HEK293 (cell line): ENCODE data around the gene ERI3.

ENCODE experiments used
- EGR2 ChIP-seq: fragments of 450-650 bp; formaldehyde crosslinking; IDR thresholded peaks from 2 replicates; pipeline ENCODE4 v1.5.1; 2016; ENCODE audit warnings: low read depth, missing biosample characterization, missing genetic modification characterization
- GFI1B ChIP-seq: fragments of 450-650 bp; formaldehyde crosslinking; IDR thresholded peaks from 2 replicates; pipeline ENCODE4 v1.5.1; 2016; ENCODE audit warnings: missing biosample characterization, missing genetic modification characterization
- GLI2 ChIP-seq: fragments of 450-650 bp; formaldehyde crosslinking; IDR thresholded peaks from 2 replicates; pipeline ENCODE4; 2017; ENCODE audit warnings: missing biosample characterization, missing genetic modification characterization, low read depth, borderline replicate concordance
- GLIS1 ChIP-seq: fragments of 450-650 bp; formaldehyde crosslinking; IDR thresholded peaks from 2 replicates; pipeline ENCODE4 v1.5.1; 2016; ENCODE audit warnings: missing biosample characterization, missing genetic modification characterization
- KLF10 ChIP-seq: fragments of 450-650 bp; IDR thresholded peaks from 2 replicates; pipeline ENCODE4 v1.5.1; 2018; ENCODE audit warnings: missing biosample characterization, mild to moderate bottlenecking, missing genetic modification characterization
- KLF7 ChIP-seq: fragments of 450-650 bp; formaldehyde crosslinking; IDR thresholded peaks from 2 replicates; pipeline ENCODE4 v1.5.1; 2016; ENCODE audit warnings: missing biosample characterization, missing genetic modification characterization, borderline replicate concordance
- OVOL3 ChIP-seq: fragments of 450-650 bp; formaldehyde crosslinking; IDR thresholded peaks from 2 replicates; pipeline ENCODE4 v1.5.1; 2016; ENCODE audit warnings: missing biosample characterization, missing genetic modification characterization
- PRDM1 ChIP-seq: fragments of 450-650 bp; formaldehyde crosslinking; IDR thresholded peaks from 2 replicates; pipeline ENCODE4; 2016; ENCODE audit warnings: missing biosample characterization, missing genetic modification characterization
- YY2 ChIP-seq: fragments of 450-650 bp; formaldehyde crosslinking; IDR thresholded peaks from 2 replicates; pipeline ENCODE4 v1.5.1; 2016; ENCODE audit warnings: missing biosample characterization, missing genetic modification characterization
- ZBTB1 ChIP-seq: fragments of 450-650 bp; formaldehyde crosslinking; IDR thresholded peaks from 2 replicates; pipeline ENCODE4 v1.5.1; 2016; ENCODE audit warnings: missing biosample characterization, missing genetic modification characterization
- ZEB2 ChIP-seq: fragments of 450-650 bp; formaldehyde crosslinking; IDR thresholded peaks from 2 replicates; pipeline ENCODE4 v1.5.1; 2016; ENCODE audit warnings: missing biosample characterization, missing genetic modification characterization
- ZNF132 ChIP-seq: fragments of 450-650 bp; formaldehyde crosslinking; IDR thresholded peaks from 2 replicates; pipeline ENCODE4 v1.5.1; 2017; ENCODE audit warnings: missing biosample characterization, missing genetic modification characterization, borderline replicate concordance
- ZNF138 ChIP-seq: fragments of 450-650 bp; formaldehyde crosslinking; IDR thresholded peaks from 2 replicates; pipeline ENCODE4 v1.5.1; 2016; ENCODE audit warnings: missing biosample characterization, missing genetic modification characterization, borderline replicate concordance
- ZNF146 ChIP-seq: fragments of 450-650 bp; formaldehyde crosslinking; IDR thresholded peaks from 2 replicates; pipeline ENCODE4 v1.5.1; 2016; ENCODE audit warnings: missing biosample characterization, missing genetic modification characterization
- ZNF214 ChIP-seq: fragments of 450-650 bp; formaldehyde crosslinking; IDR thresholded peaks from 2 replicates; pipeline ENCODE4 v1.5.1; 2017; ENCODE audit warnings: missing biosample characterization, mild to moderate bottlenecking, missing genetic modification characterization, borderline replicate concordance
- ZNF311 ChIP-seq: fragments of 450-650 bp; formaldehyde crosslinking; IDR thresholded peaks from 2 replicates; pipeline ENCODE4 v1.5.1; 2017; ENCODE audit warnings: missing biosample characterization, missing genetic modification characterization, borderline replicate concordance
- ZNF350 ChIP-seq: fragments of 450-650 bp; formaldehyde crosslinking; IDR thresholded peaks from 2 replicates; pipeline ENCODE4 v1.5.0; 2017; ENCODE audit warnings: missing biosample characterization, mild to moderate bottlenecking, missing genetic modification characterization
- ZNF37A ChIP-seq: fragments of 450-650 bp; IDR thresholded peaks from 2 replicates; pipeline ENCODE4 v1.5.1; 2018; ENCODE audit warnings: missing biosample characterization, missing genetic modification characterization
- ZNF391 ChIP-seq: fragments of 450-650 bp; formaldehyde crosslinking; IDR thresholded peaks from 2 replicates; pipeline ENCODE4 v1.5.1; 2016; ENCODE audit warnings: low read depth, missing biosample characterization, missing genetic modification characterization, borderline replicate concordance
- ZNF433 ChIP-seq: fragments of 450-650 bp; formaldehyde crosslinking; IDR thresholded peaks from 2 replicates; pipeline ENCODE4 v1.5.1; 2016; ENCODE audit warnings: missing biosample characterization, missing genetic modification characterization, low read depth
- ZNF529 ChIP-seq: fragments of 450-650 bp; formaldehyde crosslinking; IDR thresholded peaks from 2 replicates; pipeline ENCODE4 v1.5.1; 2017; ENCODE audit warnings: missing genetic modification characterization, missing biosample characterization; ENCODE audit not compliant: insufficient replicate concordance
- ZNF544 ChIP-seq: fragments of 450-650 bp; formaldehyde crosslinking; IDR thresholded peaks from 2 replicates; pipeline ENCODE4 v1.5.0; 2017; ENCODE audit warnings: missing biosample characterization, missing genetic modification characterization
- ZNF558 ChIP-seq: fragments of 450-650 bp; formaldehyde crosslinking; IDR thresholded peaks from 2 replicates; pipeline ENCODE4 v1.5.1; 2016; ENCODE audit warnings: missing biosample characterization, missing genetic modification characterization
- ZNF560 ChIP-seq: fragments of 450-650 bp; formaldehyde crosslinking; IDR thresholded peaks from 2 replicates; pipeline ENCODE4 v1.5.1; 2017; ENCODE audit warnings: missing biosample characterization, missing genetic modification characterization, borderline replicate concordance
- ZNF596 ChIP-seq: fragments of 450-650 bp; IDR thresholded peaks from 2 replicates; pipeline ENCODE4 v1.5.0; 2018; ENCODE audit warnings: missing biosample characterization, mild to moderate bottlenecking, missing genetic modification characterization, moderate library complexity
- ZNF658 ChIP-seq: fragments of 450-650 bp; formaldehyde crosslinking; IDR thresholded peaks from 2 replicates; pipeline ENCODE4; 2016; ENCODE audit warnings: missing biosample characterization, missing genetic modification characterization
- ZNF677 ChIP-seq: fragments of 450-650 bp; IDR thresholded peaks from 2 replicates; pipeline ENCODE4 v1.5.0; 2018; ENCODE audit warnings: missing biosample characterization, mild to moderate bottlenecking, missing genetic modification characterization, moderate library complexity
- ZNF701 ChIP-seq: fragments of 450-650 bp; formaldehyde crosslinking; IDR thresholded peaks from 2 replicates; pipeline ENCODE4 v1.5.1; 2016; ENCODE audit warnings: missing biosample characterization, missing genetic modification characterization
- ZSCAN30 ChIP-seq: fragments of 450-650 bp; IDR thresholded peaks from 2 replicates; pipeline ENCODE4 v1.5.1; 2018; ENCODE audit warnings: missing biosample characterization, mild to moderate bottlenecking, missing genetic modification characterization, moderate library complexity
- TF ChIP-seq, protein P1 (sequence below): fragments of 450-650 bp; formaldehyde crosslinking; IDR thresholded peaks from 2 replicates; pipeline ENCODE4 v1.5.1; 2016; ENCODE audit warnings: missing biosample characterization, missing genetic modification characterization
- TF ChIP-seq, protein P2 (sequence below): fragments of 450-650 bp; formaldehyde crosslinking; IDR thresholded peaks from 2 replicates; pipeline ENCODE4 v1.5.1; 2017; ENCODE audit warnings: missing biosample characterization, missing genetic modification characterization
- TF ChIP-seq, protein P3 (sequence below): fragments of 450-650 bp; formaldehyde crosslinking; IDR thresholded peaks from 2 replicates; pipeline ENCODE4 v1.5.1; 2017; ENCODE audit warnings: missing biosample characterization, missing genetic modification characterization

The ERI3 gene

GRCh38 chr1:44316231-44316759, 38.8 kb downstream of the ERI3 start (continued):
- TF ChIP-seq ZNF560 (no peak), GLIS1 (tag by site-specific recombination) (peak; percentile 50), YY2 (tag by site-specific recombination) (no peak), OVOL3 (tag by site-specific recombination) (peak; percentile 80; the same call in 1 of the 2 replicates), PRDM1 (tag by site-specific recombination) (0 out of 2 replicates have a peak, but pooled peaks have one; percentile 53), ZEB2 (tag by site-specific recombination) (no peak), ZNF529 (no peak), ZNF677 (tag by site-specific recombination) (no peak), GLI2 (tag by site-specific recombination) (no peak), ZBTB1 (tag by site-specific recombination) (no peak), ZNF350 (tag by site-specific recombination) (no peak), ZNF596 (0 out of 2 replicates have a peak, but pooled peaks have one; percentile 46), ZNF132 (tag by site-specific recombination) (no peak), ZNF37A (tag by site-specific recombination) (no peak), ZNF391 (tag by site-specific recombination) (no peak), ZNF544 (tag by site-specific recombination) (no peak), ZNF558 (tag by site-specific recombination) (no peak), ZNF214 (tag by site-specific recombination) (no peak), ZNF433 (tag by site-specific recombination) (no peak), GFI1B (tag by site-specific recombination) (0 out of 2 replicates have a peak, but pooled peaks have one; percentile 43), ZNF146 (tag by site-specific recombination) (no peak), ZNF701 (tag by site-specific recombination) (no peak), ZSCAN30 (tag by site-specific recombination) (no peak), ZNF658 (tag by site-specific recombination) (no peak), KLF10 (tag by site-specific recombination) (no peak), EGR2 (tag by site-specific recombination) (no peak), ZNF138 (tag by site-specific recombination) (no peak), ZNF311 (no peak), KLF7 (tag by site-specific recombination) (no peak)
- TF ChIP-seq, protein P1, sequence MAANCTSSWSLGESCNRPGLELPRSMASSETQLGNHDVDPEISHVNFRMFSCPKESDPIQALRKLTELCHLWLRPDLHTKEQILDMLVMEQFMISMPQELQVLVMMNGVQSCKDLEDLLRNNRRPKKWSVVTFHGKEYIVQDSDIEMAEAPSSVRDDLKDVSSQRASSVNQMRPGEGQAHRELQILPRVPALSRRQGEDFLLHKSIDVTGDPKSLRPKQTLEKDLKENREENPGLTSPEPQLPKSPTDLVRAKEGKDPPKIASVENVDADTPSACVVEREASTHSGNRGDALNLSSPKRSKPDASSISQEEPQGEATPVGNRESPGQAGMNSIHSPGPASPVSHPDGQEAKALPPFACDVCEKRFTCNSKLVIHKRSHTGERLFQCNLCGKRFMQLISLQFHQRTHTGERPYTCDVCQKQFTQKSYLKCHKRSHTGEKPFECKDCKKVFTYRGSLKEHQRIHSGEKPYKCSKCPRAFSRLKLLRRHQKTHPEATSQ (tag by site-specific recombination): no peak
- TF ChIP-seq, protein P2, sequence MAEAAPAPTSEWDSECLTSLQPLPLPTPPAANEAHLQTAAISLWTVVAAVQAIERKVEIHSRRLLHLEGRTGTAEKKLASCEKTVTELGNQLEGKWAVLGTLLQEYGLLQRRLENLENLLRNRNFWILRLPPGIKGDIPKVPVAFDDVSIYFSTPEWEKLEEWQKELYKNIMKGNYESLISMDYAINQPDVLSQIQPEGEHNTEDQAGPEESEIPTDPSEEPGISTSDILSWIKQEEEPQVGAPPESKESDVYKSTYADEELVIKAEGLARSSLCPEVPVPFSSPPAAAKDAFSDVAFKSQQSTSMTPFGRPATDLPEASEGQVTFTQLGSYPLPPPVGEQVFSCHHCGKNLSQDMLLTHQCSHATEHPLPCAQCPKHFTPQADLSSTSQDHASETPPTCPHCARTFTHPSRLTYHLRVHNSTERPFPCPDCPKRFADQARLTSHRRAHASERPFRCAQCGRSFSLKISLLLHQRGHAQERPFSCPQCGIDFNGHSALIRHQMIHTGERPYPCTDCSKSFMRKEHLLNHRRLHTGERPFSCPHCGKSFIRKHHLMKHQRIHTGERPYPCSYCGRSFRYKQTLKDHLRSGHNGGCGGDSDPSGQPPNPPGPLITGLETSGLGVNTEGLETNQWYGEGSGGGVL (tag by site-specific recombination): no peak
- TF ChIP-seq, protein P3, sequence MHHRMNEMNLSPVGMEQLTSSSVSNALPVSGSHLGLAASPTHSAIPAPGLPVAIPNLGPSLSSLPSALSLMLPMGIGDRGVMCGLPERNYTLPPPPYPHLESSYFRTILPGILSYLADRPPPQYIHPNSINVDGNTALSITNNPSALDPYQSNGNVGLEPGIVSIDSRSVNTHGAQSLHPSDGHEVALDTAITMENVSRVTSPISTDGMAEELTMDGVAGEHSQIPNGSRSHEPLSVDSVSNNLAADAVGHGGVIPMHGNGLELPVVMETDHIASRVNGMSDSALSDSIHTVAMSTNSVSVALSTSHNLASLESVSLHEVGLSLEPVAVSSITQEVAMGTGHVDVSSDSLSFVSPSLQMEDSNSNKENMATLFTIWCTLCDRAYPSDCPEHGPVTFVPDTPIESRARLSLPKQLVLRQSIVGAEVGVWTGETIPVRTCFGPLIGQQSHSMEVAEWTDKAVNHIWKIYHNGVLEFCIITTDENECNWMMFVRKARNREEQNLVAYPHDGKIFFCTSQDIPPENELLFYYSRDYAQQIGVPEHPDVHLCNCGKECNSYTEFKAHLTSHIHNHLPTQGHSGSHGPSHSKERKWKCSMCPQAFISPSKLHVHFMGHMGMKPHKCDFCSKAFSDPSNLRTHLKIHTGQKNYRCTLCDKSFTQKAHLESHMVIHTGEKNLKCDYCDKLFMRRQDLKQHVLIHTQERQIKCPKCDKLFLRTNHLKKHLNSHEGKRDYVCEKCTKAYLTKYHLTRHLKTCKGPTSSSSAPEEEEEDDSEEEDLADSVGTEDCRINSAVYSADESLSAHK: peak; percentile 72
- TF ChIP-seq, all 188 proteins: peak for 17
